ENCODE data around the gene C12orf76. TPM values are rescaled to one million over a fixed set of nuclear protein-coding genes. Genes with fewer than 3 reads are reported as not detected.

Gene C12orf76
- total and polyA plus RNA-seq, 10 of the 15 experiments (the other 5 are each of a cell fraction or from before 2014, with no cell fraction given) = 3.6 to 20.4 (median 10.7) TPM

GRCh38 chr12:110080410-110080809 is 32.1 kb upstream of the C12orf76 start:
- Histone ChIP-seq H3K9ac (ENCODE audit: control insufficient read depth, insufficient read depth, low read length) (no peak overlapping the region), H3K27me3 (replicated peaks in 1 of 2; ENCODE audit: control insufficient read depth in 2 of 2, insufficient read depth in 2 of 2, low read length in 1 of 2) (no peaks in the 10 kb centered on the region), H3K9me3 (replicated peaks; ENCODE audit: control insufficient read depth, insufficient read depth, low read length) (no peaks in the 10 kb centered on the region), H3K4me2 (ENCODE audit: control insufficient read depth, insufficient read depth) (no peak overlapping the region), H2AFZ (ENCODE audit: control insufficient read depth, low read depth, low read length) (peak overlapping the region; percentile 98), H3K4me1 (ENCODE audit: control insufficient read depth, insufficient read depth, low read length) (peaks cover 19% of the 10 kb centered on the region), H3K4me3 (no peak overlapping the region), H3K27ac (ENCODE audit: control insufficient read depth, insufficient read depth) (peak overlapping the region; percentile 88), H3K79me2 (ENCODE audit: control insufficient read depth, insufficient read depth, low read length) (no peaks in the 10 kb centered on the region), H4K20me1 (ENCODE audit: control insufficient read depth, insufficient read depth) (no peaks in the 10 kb centered on the region), H3K36me3 (ENCODE audit: control insufficient read depth in 2 of 2, insufficient read depth in 2 of 2, low read length in 1 of 2) (no peaks in the 10 kb centered on the region)
- RAD21 ChIA-PET (ENCODE audit: unreplicated experiment) = interaction anchor here (1.0 to 1.4 kb wide), 3 partner anchors 19 to 76 kb away, joined by 4 to 12 read pairs (median 5); no protein-coding TSS in a partner anchor
- CTCF ChIA-PET = interaction anchor here (1.3 to 1.5 kb wide), 4 partner anchors 22 to 351 kb away, joined by 3 to 6 read pairs (median 3); no protein-coding TSS in a partner anchor
- ATAC-seq = no peak
- intact Hi-C loops (cut with micrococcal nuclease; ENCODE audit: unreplicated experiment) = no loop called here
- no peak for FAIRE-seq
- POLR2A ChIA-PET = interaction anchor here (0.9 to 1.8 kb wide), 4 partner anchors 25 to 351 kb away, joined by 4 to 8 read pairs (median 6); no protein-coding TSS in a partner anchor
- in situ Hi-C loops (cut with MboI) = no loop called here
- no TSS peak for BruUV-seq (replicated peaks)
- no peak for DNase-seq (ENCODE audit: low read depth, low spot score)
- 90% methylated on average over 7 of the region's 7 CpGs for WGBS (ENCODE audit: insufficient coverage, insufficient replicate concordance, low lambda C conversion rate, missing lambda C conversion rate)
- TF ChIP-seq MEF2B (IDR thresholded peaks at IDR 0.05; ENCODE audit: partially characterized antibody, poor library complexity, severe bottlenecking) = no peak
- no peak for TF ChIP-seq MXI1 (IDR thresholded peaks at IDR 0.05; ENCODE audit: low read depth, low read length)
- TF ChIP-seq PKNOX1 (IDR thresholded peaks at IDR 0.05) = no peak
- TF ChIP-seq NFYA (IDR thresholded peaks at IDR 0.05; ENCODE audit: borderline replicate concordance, low read depth, low read length) = no peak
- no peak for TF ChIP-seq SMC3 (IDR thresholded peaks at IDR 0.05; ENCODE audit: borderline replicate concordance, low read length)
- TF ChIP-seq MLLT1 (IDR thresholded peaks at IDR 0.05) = 0 out of 2 replicates have a peak, but pooled peaks have one; percentile 1
- no peak for TF ChIP-seq RB1 (IDR thresholded peaks at IDR 0.05; ENCODE audit: borderline replicate concordance)
- SMC1A ChIA-PET (ENCODE audit: uncharacterized antibody, unreplicated experiment) = interaction anchor here (0.9 to 2.7 kb wide), 5 partner anchors 9 to 76 kb away, joined by 3 to 10 read pairs (median 3); no protein-coding TSS in a partner anchor

Data from GM12878 (cell line).